Measurements from ENCODE around the gene AGPAT2.
A peak's percentile ranks its signal among the peaks of the same experiment; 100 is the strongest.
"Not testable (repeated sequence)": the region's sequence is repeated elsewhere in the genome, so short reads cannot be mapped to it uniquely, and the experiment has no call there.

The AGPAT2 gene

DNA sequence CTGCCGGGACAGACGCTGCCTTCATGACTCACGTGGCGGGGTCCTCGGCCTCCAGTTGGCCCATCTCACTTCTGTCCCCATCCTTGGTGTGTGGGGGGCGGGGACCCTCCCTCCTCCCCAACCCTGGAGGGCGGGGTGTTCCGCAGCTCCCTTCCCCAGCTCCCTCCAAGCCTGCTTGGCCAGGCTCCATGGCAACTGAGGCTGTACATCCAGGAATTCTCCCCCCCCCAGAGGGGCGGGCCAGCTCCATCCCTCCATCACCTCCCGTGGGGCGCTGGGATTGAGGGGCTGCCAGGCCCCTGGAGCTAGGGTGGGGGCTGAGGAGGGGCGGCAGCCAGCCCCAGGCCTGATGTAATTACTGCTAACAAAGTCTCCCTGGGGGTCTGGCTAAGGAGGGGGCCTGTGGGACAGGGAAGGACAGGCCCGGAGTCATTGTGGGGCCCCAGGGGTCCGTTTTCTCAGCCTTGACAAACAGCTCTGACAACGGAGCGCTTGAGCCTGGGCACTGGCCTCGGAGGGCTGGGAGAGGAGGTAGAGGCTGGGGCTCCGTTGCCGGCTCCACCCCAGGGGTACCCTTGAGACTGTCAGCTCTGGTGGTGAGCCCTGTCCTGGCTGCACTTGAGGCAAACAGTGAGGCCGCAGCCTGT is 33.1 kb upstream of the AGPAT2 start:
- DNase-seq = no peak

DNA sequence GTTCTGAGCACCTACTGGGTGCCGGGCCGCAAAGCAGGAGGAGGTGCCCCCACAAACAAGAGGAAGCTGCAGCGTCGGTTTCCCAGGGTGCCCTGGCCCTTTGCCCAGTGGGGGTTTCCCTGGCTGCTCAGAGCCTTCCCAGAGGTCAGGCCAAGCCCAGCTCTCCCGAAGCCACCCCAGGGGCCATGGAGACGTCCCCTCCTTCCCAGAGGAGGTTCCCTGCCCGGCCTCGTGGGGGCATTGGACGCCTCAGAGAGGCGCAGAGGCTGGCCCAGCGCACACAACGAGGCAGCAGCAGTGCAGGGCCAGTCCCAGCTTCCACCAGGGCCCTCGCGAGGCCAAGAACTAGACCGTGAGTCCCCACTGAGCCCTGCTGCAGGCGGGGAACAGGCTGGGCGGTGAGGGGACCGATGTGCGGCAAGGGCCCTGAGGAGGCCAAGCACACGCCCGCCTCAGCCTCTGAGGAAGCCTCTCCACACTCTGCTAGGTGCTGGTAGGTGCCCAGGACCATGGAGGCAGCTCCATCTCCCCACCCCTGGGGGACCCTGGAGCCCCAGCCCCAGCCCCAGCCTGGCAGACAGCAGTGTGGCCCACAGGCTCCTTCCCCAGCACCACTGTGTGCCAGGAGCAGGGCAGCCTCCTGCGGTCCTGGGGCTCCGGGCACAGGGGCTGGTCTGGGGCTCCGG is 32.1 kb upstream of the AGPAT2 start:
- DNase-seq = peak; percentile 16

DNA sequence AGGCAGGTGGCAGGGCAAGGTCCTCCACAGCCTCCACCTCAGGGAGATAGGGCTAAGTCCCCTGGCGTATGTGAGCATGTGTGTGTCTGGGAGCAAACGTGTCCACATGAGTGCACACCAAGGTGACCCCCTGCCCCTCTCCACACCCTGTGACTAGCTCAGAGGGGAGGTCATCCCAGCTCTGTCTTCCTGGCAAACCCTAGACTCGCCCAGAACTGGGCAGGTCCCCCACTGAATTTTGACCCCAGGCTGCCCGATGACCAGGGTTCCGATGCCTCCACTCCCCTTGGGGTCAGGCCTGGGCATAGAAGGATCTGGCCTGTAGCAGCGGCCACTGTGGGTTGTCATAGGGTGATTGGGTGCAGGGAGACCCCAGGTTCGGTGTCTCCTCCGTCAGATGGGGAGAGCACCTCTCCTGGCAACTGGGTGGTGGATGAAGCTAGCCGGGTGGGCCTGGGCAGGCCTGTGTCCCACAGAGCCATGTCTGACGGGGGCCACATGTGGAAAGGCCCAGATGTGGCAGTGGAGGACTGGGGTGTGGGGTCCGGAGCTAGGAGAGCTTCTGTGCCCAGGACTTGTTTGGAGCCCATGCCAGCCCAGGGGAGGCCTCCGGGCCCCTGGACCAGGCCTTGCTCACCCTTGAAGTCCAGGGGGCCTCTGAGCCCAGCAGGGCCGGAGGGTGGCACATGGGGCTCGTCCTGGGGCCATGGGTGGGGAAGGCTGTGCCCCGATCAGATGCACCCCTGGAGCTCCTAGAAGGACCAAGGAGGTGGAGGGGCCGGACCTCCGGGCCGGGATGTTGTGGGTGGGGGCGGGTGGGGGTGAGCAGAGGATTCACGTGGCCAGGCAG is 31.3 kb upstream of the AGPAT2 start:
- DNase-seq = no peak

DNA sequence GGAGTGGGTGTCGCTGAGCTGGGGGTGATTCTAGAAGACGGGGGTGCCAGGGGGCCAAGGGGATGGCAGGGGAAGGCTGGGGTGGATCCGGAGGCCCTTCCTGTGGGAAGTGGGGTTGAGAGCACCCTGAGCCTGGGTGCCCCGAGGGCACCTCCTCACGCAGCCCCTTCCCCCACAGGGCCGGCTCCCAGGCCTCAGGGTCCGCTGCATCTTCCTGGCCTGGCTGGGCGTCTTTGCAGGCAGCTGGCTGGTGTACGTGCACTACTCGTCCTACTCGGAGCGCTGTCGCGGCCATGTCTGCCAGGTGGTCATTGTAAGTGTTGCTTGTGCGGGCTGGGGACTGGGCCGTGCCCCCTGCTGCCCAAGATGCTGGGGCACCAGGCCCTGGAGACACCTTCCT is 30.1 kb upstream of the AGPAT2 start:
- no peak for DNase-seq

DNA sequence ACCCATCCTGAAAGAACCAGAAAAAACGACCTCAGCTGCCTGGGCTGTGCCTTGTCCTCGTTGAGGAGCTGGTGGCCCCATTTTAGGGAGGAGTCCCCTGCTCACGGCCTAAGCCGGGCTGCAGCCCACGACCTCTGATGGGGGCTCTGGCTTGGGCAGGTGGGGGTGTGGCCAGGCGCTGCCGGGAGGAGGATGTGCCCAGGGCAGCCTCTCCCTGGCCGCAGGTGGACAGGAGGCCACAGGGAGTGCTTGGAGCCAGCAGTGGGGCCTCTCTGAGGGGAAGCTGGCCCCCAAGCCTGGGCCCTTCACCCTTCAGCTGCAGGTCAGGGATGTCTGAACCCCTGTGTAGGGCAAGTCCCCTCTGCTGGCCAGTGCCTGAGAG is 27.6 kb upstream of the AGPAT2 start:
- DNase-seq = no peak

DNA sequence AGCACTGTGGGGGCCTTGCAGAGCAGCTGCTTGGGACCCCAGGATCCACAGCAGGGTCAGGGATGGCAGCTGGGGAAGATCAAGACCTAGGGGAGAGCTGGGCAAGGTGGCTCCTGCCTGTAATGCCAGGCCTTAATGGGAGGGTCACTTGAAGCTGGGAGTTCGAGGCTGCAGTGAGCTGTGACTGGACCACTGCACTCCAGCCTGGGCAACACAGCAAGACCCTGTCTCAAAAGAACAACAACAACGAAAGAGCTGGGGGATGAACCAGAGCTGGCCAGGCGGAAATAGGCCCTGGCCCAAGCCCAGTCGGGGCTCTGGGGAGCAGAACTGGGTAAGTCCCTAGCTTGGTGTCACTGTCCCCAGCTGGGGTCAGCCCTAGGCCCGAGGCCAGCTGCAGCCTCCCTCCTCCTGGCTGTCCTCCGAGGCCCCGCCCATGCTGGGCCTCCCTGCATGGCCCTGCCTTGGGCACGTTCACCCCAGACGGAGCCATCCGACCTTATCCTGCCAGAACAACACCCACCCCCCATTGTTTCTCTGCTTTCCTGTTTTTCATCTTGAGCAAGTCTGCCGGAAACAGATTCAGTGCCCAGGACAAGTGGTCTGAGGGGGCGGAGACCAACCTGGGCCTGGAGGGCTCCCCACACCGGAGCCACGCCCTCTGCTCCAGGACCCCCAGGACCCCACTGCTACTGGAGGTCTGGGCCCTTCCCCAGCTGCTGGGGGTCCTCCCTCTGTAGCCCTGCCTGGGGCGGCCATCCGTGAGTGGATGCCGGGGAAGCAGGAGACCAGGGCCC is 27.0 kb upstream of the AGPAT2 start:
- DNase-seq = peak; percentile 31

DNA sequence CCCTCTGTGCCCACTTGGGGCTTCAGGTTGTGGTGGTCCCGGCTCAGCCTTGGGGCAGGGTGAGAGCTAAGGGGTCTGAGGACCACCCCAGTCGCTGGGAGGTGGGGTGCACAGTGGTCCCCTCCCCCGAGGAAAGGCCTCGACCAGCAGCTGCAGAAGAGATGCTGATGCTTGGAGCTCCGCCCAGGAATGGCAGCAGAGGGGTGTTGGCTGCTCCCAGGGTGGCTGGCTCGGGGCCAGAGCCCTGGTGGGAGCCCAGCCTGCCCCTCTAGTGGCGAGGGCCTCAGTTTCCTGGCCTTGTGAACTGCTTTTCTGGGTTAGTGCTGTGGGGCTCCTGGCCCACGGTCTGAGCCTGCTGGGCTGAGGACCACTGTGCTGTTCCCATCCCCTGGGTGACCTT is 26.3 kb upstream of the AGPAT2 start:
- peak; percentile 38 for DNase-seq

DNA sequence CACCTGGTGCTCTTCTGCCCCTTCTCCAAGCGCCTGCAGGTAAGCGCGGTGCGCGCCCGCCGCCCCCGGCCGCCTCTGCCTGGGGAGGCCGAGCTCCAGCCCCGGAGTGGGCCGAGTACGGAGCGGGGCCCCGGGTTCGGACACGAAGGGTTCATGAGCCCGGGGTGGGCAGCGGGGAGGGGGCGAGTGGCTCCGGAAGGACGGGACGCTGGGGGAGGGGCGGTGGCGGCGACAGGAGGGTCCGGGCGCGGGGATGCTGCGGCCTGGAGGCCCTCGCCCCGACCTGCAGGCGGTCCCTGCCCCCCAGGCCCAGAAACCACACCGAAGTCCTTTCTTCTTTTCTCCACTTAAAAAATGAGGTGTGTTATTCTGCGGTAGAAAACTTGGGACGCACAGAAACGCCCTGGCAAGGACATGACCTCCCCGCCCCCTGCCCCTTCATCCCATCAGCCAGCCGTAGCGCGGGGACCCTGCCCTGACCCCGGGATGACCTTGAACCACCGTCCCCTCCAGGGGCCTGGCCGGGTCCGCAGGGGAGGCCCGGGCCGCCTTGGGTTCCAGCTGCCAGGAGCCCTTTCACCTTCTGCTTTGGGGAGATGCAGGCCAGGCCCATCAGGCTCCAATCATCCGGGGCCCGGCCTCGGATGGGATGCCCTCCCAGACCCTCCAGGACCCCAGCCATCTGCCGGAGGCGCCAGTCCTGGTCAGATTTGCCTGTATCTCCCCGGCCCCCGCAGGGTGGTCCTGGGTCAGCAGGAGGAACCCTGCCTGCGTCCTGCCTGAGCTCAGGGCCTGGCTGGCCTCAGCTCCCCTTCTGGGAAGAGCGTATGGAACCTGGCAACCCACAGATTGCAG is 25.7 kb upstream of the AGPAT2 start:
- DNase-seq = no peak

DNA sequence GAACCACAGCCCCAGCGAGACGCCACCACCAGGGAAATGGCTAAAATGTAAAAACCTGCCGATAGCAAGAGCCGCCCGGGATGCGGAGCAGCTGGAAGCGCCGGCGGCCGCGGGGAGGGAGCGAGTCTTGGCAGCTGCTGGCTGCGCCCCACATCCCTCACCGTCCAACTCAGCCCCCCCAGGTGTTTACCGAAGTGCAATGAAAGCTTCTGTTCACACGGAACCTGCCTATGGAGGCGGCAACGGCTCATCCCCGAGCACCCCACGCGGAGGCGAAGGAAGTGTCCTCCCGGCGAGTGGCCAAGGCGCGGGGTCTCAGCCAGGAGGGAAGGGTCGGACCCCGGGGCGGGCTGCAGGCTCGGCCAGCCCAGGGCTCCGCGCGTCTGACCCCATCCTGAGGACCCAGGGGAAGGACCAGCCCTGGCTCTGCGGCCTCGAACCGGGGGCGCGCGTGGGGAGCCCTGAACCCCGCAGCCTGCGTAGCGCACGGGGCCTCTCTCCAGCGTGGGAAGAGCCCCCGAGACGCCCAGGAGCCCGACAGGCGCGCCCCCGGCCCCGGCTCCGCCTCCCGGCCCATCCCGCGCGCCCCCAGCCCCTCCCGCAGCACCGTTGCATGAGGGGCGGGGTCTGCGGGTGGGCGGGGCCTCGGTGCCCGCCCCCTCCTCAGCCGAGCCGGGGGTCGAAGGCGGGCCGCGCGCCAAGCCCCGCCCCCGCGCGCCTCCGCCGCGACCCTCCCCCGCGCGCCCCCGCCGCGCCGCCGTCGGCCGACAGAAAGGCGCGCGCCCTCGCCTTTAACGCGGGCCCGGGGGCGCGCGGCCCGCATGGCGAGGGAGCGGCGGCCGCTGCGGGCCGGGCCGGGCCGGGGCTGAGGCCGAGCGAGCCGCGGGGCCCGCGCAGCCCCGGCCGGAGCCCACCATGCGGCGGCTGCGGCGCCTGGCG is 24.8 kb upstream of the AGPAT2 start, which contains the start of gene DIPK1B:
TSS of gene DIPK1B (plus strand) at position 822 of the 939 bp plus-strand sequence. CDS start at position 916, 94 bp downstream.
- DNase-seq = no peak

DNA sequence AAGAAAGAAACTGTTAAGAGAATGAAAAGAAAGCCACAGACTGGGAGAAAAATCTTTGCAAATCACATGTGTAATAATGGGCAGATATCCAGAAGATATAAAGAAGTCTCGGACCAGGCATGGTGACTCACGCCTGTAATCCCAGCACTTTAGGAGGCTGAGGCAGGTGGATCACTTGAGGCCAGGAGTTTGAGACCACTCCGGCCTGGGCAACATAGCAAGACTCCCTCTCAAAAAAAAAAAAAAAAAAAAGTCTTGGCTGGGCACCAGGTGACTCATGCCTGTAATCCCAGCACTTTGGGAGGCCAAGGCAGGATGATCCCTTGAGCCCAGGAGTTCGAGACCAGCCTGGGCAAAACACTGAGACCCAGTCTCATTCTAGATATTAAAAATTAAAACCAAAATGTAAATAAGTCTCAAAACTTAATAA is 24.0 kb upstream of the AGPAT2 start:
- DNase-seq = not testable (repeated sequence)

DNA sequence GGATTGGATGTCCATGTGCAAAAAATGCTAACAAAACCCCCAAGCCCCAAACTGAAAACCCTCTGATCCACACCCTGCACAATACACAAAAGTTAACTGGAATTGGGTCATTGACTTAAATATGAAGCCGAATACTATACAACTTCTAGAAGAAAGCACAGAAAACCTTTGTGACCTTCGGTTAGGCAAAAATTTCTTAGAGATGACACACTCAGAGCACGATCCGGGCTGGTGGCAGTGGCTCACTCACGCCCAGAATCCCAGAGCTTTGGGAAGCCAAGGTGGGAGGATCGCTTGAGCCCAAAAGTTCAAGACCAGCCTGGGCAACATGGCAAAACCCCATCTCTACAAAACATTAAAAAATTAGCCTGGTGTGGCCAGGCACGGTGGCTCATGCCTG is 23.3 kb upstream of the AGPAT2 start:
- DNase-seq = no peak

DNA sequence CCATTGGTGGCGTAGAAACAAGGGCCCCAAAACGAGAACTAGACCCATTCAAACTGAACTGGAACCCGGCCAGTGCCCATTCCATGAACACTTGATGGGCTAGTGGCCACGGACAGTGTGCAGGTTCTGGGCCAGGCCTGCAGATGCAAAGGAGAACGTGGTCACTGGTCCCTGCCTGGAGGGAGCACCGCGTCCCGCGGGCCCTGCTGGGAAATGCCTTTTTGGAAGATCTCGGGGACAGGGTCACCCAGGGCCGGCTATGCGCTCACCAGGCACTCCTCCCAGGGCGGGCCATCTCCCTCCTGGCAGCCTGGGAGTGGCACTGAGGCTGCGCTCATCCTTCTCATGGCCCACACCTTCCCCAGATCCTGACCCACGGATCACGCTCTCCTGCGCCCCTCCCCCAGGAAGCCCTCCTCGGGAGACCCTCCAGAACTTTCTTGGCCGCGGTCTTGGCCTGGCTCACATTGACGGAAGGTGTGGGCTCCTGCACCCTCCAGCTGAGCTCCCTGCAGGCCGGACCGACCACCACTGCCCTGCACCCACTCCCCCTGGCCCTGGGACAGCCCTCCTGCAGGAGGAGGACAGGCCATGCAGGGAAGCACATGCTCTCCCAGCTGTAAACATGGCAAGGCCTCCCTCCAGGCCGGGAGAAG is 22.3 kb upstream of the AGPAT2 start:
- no peak for DNase-seq

DNA sequence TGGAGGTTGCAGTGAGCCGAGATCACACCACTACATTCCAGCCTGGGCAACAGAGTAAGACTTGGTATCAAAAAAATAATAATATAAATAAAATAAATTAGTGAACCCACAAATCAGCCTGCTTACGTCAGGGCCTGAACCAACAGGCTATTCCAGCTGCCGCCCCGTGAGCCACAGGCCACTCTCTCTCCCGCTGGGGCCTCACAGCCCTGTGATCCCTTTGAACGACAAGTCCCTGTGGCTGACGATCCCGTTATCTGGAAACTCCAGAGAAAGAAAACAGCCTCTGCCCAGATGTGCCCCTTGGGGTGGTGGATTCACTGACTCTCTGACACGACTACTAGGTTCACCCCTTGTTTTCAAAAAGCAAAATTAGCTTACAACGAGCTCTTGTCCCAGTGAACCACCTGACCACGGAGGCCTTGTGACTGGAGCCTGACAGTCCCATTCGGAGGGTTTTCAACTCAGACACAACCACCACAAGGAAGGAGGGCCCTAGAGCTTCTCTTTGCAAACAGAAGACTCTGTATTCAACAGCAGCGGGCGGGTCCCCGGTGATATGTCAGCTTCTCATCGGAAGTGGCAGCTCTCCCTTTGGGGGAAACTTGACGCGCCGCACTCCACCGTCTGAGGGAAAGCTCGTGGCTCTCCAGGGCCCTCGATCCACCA is 20.7 kb upstream of the AGPAT2 start:
- DNase-seq = no peak

DNA sequence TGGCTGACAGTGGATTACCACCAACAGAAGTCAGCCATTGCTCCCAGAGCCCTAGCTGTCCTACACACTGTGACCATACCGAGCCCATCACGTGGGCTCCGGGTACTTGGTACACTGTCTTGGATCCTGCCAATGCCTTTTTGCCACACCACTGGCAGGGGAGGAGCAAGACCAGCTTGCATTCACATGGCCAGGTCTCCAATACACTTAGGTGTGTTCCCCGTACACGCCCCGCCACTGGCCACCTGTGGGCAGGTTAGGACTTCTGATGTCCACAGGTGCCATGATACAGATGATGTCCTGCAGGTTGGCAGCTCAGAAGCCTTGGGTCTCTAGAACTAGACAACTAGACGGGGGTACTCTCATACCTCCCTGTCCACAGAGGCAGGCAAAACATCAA is 19.8 kb upstream of the AGPAT2 start:
- no peak for DNase-seq

DNA sequence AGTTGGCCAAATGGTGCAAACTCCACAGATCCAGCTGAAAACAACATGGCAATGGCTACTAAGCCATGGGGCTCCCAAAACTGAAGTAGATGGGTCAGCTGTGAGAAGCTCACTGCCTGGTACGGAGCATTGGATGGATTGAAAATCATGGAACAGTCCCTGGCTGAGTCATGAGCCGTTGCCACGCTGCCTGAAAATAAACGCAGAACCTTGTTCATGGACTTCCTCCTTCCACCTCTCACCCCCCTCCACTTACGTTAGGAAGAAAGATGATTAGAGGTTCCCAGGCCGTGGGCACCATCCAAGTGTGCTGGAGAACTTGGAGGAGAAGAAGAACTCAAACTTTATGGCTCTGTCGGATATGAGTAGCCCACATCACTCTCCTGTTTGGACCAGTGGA is 18.3 kb upstream of the AGPAT2 start:
- no peak for DNase-seq

DNA sequence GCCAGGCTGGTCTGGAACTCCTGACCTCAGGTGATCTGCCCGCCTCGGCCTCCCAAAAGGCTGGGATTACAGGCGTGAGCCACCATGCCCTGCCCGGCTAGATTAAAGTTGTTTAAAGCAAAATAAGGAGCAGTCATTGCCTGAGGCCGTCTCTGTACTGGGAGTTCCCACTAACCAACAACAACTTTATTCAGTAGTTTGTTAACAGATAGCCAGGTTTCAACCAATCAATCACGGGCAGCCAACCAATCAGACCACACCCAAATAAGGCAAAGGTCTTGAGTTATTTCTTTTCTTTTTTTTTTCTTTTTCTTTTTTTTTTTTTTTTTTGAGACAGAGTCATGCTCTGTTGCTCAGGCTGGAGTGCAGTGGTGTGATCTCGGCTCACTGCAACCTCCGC is 17.5 kb upstream of the AGPAT2 start:
- DNase-seq = not testable (repeated sequence)

DNA sequence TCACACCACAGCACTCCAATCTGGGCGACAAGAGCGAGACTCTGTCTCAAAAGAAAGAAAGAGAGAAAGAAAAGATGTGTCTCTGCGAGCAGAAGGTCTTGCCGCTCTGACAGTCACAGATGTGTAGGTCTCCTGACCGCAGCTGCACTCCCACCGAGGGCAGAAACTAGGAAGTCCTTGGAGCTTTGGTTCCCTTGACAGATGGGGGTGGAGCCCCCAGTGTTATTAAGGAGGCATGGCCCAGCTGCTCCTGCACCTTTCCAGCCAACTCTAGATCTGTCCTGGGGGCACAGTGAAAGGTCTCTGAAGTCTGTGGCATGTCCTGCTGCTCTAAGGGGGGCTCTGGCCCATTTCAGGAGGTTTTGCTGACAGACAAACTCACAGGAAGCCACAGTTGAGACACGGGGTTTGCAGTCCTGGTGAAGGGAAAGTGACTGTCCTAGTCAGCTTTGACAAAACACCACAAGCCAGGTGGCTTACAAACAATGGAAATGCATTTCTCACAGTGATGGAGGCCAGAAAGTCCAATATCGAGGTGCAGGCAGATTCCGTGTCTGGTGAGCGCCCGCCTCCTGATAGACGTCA is 16.1 kb upstream of the AGPAT2 start:
- no peak for DNase-seq

DNA sequence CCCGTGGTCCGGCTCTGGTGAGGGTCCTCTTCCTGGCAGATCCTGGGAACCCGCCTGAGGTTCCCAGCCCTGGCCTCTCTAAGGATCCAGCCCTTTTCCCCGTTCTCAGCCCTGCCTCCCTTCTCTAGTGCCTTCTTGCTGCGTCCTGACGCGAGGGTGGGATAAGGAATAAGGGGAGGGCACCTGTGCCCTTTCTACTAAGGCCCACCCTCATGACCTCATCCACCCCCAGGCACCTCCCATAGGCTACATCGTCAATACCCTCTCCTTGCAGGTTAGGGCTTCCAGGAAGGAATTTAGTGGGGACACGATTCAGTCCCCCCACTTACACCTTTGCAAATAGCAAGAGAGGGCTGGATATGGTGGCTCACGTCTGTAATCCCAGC is 14.4 kb upstream of the AGPAT2 start:
- no peak for DNase-seq

DNA sequence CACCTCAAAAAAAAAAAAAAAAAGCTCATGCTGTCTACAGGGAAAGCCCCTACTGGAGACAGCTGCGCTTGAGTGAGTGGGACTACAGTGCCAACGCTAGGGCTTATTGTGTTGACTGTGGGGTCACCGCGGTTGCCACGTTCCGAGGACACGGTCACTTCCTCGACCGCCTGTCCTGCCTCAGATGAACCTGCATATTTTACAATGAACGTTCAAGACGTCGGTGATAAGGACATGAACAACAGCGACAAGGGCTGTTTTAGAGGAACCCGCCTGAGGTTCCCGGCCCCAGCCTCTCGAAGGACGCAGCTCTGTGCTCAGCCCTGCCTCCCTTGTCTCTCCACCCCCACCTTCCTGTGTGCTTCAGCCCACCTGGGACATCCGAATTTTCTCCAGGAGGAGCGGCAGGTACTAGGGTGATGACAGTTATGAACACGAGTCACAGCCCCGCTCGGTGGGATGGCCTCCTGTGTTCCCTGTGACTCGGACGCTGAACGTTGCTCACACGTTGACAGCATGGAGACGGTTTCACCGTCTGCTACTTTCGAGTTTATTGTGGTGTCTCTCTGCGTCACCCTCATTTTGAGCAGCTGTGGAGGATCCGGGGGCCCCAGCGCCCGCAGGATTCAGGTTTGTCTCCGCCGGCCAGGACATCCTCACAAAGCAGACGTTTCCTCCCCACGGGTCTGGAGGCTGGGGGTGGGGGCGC is 13.9 kb upstream of the AGPAT2 start:
- DNase-seq = peak; percentile 17
